RCC 7860 (cell line): Measurements from ENCODE around the gene CA11.

Experiments used
- DNase-seq: peaks from one replicate; pipeline ENCODE4 v3.0.0-alpha.2; 2015; ENCODE audit warnings: low spot score
- FAIRE-seq: peaks from 2 replicates; lab custom pipeline; 2012; peaks lifted over from hg19 to GRCh38; lab: Jason Lieb, UNC

CA11 gene

GRCh38 chr19:48615231-48616040, 30.6 kb downstream of the CA11 start:
- DNase-seq (no peak), FAIRE-seq (no peak)

DNA sequence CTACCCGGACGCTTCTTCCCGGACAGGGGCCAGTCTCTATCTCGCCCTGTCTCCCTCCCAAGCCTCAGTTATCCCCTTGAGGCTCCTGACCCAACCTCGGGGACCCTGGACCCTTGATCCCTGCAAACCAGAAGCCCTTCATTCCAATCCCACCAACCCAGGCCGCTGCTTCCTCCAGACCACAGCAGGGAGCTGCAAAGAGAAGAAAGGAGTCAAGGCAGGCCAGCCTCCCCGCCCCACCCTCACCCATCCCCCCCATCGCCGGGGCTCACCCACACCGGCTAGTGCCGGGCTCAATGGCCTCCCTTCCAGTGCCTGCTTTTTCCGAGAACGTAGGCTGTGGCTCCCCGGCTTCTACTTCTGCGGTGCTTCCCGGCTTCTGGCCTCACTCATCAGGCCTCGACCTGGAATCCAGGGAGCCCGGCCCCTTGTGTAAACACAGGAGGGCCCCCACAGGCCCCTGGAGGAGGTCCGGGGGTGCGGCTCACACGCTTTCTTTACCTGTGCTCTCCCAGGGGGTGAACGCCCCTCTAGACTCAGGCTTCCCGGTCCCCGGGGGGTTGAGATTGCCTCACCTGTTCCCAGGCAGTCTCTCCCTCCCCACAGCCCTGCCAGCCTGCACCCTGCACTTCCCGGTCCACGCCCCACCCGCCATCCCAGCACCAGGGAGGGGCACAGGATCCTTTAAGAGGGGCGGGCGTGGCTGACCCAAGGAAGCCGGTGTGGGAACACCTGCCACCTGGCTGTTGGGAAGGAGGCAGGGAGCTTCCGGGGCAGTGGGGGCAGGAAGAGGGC, 31.4 kb downstream of the CA11 start, which contains the start of gene FAM83E:
Gene FAM83E (minus strand): TSS at position 641 of the 795 bp plus-strand sequence. CDS start 1,704 bp downstream, outside the sequence.
- FAIRE-seq (no peak), DNase-seq (no peak)

GRCh38 chr19:48613852-48614435, 32.0 kb downstream of the CA11 start:
- DNase-seq: no peak

GRCh38 chr19:48613024-48613851, 32.7 kb downstream of the CA11 start:
- DNase-seq (peak; percentile 18), FAIRE-seq (no peak)

More at GRCh38 chr19:48613852-48614435, 32.0 kb downstream of the CA11 start:
- no peak for FAIRE-seq

DNA sequence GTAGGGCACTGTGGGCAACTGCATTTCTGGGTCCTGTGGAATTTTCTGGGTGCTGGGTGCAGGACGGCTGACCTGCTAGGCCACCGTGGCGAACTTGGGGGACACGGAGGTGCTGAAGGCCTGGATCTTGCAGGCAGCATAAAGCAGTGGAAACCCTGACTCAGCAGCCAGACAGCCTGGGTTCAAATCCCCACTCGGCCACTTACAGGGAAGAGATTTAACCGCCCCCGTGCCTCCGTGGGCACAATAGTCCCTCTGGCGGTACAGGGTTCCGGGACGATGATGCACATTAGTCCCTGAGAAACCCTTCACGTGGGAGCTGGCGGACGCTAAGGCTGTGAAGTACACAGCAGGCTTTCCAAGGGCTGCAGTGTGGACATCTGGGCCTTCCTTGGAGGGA, 34.1 kb downstream of the CA11 start:
- no peak for DNase-seq
- FAIRE-seq: no peak

- FAIRE-seq (no peak), DNase-seq (no peak)
Measured at GRCh38 chr19:48609571-48610108, 36.3 kb downstream of the CA11 start.

GRCh38 chr19:48608798-48609263, 37.2 kb downstream of the CA11 start:
- no peak for DNase-seq
- no peak for FAIRE-seq

GRCh38 chr19:48607359-48607755, 38.6 kb downstream of the CA11 start:
- DNase-seq: no peak
- FAIRE-seq: no peak

DNA sequence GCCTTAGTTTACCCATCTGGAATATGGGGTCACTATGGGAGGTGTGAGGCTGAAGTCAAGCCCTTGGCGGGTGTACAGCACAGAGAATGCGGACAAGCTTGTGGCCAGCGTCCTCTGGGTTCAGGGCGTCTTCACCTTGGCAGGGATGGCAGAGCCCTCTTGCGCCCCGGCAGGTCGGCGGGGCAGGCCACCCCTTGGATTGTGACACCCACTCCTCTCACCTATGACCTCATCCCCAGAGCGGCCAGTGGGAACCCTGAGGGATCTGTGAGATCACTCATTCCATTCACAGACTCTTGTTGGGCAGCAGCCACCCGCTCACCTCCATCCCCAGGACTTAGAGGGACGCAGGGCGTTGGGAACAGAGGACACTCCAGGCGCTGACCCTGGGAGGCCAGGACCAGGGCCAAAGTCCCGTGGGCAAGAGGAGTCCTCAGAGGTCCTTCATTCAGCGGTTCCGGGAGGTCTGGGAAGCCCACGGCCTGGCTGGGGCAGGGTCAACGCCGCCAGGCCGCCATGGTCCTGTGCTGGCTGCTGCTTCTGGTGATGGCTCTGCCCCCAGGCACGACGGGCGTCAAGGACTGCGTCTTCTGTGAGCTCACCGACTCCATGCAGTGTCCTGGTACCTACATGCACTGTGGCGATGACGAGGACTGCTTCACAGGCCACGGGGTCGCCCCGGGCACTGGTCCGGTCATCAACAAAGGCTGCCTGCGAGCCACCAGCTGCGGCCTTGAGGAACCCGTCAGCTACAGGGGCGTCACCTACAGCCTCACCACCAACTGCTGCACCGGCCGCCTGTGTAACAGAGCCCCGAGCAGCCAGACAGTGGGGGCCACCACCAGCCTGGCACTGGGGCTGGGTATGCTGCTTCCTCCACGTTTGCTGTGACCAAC, 39.3 kb downstream of the CA11 start, which contains the start of gene SPACA4:
Gene SPACA4 (plus strand): TSS at position 280 of the 896 bp plus-strand sequence. CDS start 237 bp downstream, at position 517.
- FAIRE-seq: no peak
- no peak for DNase-seq

GRCh38 chr19:48603850-48604249, 42.1 kb downstream of the CA11 start:
- FAIRE-seq: no peak

GRCh38 chr19:48603449-48603848, 42.5 kb downstream of the CA11 start:
- FAIRE-seq (no peak), DNase-seq (no peak)

More at GRCh38 chr19:48603850-48604249, 42.1 kb downstream of the CA11 start:
- no peak for DNase-seq

DNA sequence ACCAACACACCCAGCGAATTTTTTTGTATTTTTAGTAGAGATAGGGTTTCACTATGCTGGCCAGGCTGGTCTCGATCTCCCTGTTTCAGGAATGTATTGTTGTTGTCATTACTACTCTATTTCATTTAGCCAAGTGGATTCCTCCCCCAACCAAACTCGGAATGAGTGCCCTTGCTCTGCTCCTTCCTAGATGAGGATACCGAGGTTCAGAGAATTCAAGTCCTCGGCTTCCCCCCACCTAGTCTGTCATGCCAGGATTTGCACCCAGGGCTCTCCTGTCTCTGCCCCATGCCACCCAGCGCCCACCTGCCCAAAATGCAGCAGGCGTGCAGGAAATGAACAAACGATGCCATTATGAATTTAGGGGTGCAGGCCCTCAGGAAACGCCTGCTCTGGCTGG, 43.0 kb downstream of the CA11 start:
- DNase-seq (no peak), FAIRE-seq (no peak)

- DNase-seq (no peak), FAIRE-seq (no peak)
Measured at GRCh38 chr19:48600679-48601417, 45.1 kb downstream of the CA11 start.

GRCh38 chr19:48598996-48599700, 46.8 kb downstream of the CA11 start:
- no peak for FAIRE-seq
- DNase-seq: no peak

- no peak for DNase-seq
Measured at GRCh38 chr19:48596679-48597465, 49.1 kb downstream of the CA11 start.

DNA sequence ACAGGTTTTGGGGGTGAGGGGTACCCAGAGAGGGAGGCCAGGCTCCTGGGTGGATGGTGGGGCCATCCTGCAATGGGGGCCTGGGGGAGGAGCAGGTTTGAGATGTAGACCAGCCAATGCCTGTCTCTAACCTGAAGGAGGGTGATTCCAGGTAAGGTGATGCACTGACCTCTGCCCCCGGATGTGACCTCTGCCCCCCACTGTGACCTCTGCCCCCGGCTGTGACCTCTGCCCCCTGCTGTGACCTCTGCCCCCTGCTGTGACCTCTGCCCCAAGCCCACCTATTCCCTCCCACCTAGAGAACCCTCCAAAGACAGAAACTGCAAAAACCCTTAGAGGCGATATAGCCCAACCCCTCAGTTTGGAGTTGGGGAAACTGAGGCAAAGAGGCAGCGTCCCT, 49.8 kb downstream of the CA11 start:
- no peak for FAIRE-seq

More at GRCh38 chr19:48596679-48597465, 49.1 kb downstream of the CA11 start:
- no peak for FAIRE-seq

DNA sequence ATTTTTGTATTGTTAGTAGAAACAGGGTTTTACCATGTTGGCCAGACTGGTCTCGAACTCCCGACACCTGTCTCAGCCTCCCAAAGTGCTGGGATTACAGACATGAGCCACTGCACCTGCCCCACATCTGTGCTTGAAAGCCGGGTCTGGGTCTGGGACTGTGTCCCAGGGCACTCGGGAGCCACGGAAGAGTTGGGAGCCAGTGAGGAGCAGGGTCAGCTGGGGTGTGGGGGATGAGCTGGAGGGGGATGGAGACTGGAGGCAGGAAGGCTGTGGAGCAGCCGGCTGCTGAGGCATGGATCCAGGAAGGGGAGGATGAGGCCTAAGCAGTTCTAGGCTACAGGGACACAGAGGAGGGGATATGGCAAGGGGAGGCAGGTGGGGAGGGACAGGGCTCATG, 50.2 kb downstream of the CA11 start:
- FAIRE-seq (no peak), DNase-seq (no peak)

More for the DNA sequence above, 49.8 kb downstream of the CA11 start:
- DNase-seq: no peak
